GM21390 (cell line): ENCODE measurements around the gene KDM4D.
"Not testable (repeated sequence)": the region's sequence is repeated elsewhere in the genome, so short reads cannot be mapped to it uniquely, and the experiment has no call there.

Source experiments
- ATAC-seq: cut with Tn5 transposase; IDR thresholded peaks from one replicate; pipeline ENCODE4 v1.9.1; 2021; ENCODE audit not compliant: unreplicated experiment

Gene KDM4D

DNA sequence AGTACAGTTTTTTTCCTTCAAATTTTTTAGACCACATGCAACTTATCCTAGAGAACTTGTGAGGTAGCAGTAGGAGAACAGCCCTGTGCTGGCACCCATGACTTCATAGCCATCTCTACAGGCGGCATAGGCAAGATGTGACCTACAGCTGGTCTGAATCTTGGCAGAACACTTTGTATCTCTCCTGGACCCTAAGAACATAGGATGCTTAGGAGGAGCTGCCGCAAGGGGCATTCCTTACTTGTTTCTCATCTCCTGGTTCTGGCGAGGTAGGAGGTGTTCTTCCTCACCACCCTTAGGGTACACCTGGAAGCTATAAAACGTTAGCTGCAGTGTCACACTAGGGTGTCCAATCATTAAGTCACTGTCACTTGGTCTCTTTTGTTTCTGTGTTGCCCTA lies 16.5 kb upstream of the KDM4D start:
- ATAC-seq, result no peak

- ATAC-seq, result no peak
These were observed 15.3 kb upstream of the KDM4D start for GRCh38 chr11:94958121-94958696.

DNA sequence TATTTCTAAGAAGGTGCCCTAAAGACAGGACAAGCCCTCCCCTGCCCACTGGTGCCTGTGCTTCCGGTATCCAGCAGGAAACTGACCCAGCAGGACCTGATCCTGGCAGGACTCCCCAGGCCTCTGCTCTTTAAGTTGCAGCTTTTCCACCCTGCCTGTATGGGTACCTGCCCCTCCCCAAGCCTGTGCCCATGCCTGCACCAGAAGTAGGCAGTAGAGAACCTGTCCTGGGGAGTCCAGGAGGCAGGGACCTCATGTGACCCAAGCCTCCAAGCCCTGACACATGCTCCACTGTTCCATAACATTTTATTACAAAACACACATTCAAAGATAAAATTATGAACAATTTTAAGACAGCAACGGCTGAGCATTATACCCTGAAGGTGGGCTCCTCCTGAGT lies 14.3 kb upstream of the KDM4D start:
- no peak for ATAC-seq

GRCh38 chr11:94960488-94960887 lies 13.0 kb upstream of the KDM4D start:
- no peak for ATAC-seq

DNA sequence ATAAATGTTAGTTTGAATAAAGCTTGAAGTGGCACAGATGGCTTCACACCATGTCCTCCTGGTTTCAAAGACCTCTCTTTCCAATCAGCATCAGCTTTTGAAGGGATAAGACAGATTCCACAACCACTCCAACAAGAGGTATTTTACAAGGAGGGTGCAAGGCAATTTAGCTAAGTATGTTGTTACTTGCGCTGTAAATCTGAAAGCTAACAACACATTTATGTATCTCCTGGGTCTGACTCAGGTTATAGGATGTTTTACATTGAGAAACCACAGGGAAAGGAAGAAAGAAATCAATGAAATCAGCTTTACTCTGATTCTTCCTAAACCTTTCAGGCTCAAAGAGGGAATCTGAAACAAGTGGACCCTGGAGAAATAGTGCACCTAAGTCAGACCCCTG lies 12.3 kb upstream of the KDM4D start:
- no peak for ATAC-seq

DNA sequence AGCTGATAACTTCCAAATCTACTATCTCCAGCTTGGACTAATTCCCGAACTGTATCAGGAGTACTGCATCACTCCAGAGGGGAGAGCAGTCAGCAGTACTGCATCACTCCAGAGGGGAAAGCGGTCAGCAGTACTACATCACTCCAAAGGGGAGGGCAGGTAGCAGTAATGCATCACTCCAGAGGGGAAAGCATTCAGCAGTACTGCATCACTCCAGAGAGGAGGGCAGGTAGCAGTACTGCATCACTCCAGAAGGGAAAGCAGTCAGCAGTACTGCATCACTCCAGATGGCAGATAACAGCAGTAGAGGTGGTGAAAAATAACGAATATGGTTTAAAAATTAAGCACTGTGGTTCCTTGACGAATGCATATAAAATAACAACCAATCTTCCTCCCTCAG lies 8.6 kb upstream of the KDM4D start:
- ATAC-seq, result no peak

GRCh38 chr11:94968334-94968958 lies 5.1 kb upstream of the KDM4D start:
- no peak for ATAC-seq

DNA sequence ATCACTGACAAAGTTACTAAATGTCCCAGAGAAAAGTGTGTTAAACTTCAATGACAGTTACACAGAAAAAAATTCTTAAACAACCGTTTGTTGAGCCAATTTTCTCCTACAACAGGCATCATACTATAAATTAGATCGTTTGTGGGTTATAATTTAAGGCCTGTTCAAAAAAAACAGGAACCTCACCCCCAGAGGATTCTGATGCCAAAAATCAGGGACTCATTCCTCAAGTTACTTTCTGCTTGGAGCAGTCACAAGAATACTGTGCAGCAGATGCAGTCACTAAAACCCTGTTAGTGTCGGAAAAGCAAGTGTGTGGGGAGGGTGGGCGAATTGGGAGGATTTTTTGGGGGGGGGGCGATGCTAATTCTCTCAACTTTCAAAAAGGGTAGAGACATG lies 810 bp upstream of the KDM4D start:
- no peak for ATAC-seq

DNA sequence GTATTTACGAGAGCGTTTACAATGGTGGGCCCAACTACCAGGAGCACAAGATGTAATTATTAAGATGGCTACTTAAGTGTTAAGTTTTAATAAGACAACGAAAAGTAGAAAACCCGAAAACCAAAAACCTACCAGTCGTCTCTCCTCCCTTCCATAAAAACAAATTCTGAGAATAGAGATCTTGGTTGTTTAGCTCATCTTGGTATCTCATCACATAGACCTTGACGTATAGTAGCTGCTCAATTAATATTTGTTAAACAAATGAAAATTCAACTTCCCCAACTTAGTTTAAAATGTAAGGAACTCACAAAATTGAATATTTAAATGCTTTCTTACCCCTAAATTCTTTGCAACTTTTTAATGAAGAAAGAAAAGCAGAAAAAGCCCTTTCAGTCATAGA lies 669 bp downstream of the KDM4D start:
- no peak for ATAC-seq

DNA sequence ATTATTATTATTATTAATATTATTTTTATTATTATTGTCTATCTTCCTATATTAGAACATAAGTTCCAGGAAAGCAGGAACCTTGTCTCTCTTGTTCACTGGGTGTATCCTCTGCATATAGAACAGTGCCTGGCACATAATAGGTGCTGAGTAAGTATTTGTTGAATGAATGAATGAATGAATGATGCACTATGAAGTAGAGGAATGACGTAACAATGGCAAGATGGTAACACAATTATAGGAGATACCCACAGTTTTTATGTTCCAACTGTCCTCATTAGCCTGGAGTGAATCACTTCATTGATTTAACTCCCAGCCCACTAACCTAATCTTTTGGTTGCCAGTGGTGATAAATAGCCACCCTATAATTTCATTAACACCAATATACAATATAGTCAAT lies 2.1 kb downstream of the KDM4D start:
- ATAC-seq, result no peak

DNA sequence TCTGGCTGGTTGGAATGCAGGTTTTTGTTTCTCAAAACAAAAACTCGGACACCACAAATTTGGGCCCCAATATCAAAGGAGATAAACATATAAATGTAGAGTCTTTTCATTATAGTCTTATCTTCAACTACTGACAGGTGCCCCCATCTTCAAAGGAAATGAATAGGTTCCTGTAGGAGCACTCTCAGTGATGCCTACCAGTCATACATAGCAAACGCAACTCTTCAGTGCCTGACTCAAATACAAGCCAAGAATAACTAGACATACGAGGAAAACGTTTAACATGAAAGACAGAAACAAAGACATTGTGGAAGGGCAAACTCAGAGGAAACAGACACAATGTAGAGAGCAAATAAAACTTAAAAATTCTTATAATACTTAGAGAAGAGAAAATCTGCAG lies 13.9 kb downstream of the KDM4D start:
- ATAC-seq, result no peak

DNA sequence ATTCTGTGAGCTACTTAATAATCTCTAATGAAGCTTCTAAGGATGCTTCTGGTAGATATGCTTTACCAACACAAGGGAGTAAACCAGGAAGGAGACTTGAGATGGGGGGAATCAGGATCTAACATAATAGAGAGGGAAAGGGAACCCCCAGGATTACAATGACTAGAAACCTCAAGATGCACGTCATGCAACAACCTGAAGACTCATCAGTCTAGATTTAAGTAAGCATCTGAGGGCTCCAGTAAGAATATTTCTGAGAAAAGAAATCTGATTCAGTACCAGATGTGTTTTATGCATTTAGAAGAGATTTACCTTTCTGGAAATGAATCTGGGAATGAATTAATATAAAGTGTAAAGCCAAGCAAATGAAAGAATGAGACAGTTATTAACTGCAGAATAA lies 15.2 kb downstream of the KDM4D start:
- ATAC-seq, result no peak

- no peak for ATAC-seq
These were observed 20.0 kb downstream of the KDM4D start for GRCh38 chr11:94993400-94993943.

GRCh38 chr11:94997437-94997836 lies 23.9 kb downstream of the KDM4D start:
- ATAC-seq, result no peak

- no peak for ATAC-seq
These were observed 24.8 kb downstream of the KDM4D start for GRCh38 chr11:94998285-94998684.

DNA sequence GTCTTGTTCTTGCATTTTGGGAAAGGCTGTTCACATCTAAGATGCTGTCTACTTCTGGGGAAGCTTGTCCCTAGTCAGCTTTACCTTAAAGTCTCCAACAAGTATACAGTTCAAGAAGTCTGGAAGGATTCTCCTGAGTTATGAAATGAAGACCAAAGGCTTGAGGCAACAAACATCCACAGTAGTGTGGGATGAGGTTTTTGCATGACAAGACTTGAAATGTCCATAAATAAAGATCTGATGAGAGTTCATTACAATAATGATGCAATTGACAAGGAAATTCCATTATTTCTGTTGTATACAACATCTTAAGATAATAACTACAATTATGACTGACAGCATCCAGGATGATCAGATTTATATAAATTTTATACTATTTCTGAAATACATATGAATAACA lies 30.2 kb downstream of the KDM4D start:
- no peak for ATAC-seq

GRCh38 chr11:95005642-95006041 lies 32.1 kb downstream of the KDM4D start:
- no peak for ATAC-seq

DNA sequence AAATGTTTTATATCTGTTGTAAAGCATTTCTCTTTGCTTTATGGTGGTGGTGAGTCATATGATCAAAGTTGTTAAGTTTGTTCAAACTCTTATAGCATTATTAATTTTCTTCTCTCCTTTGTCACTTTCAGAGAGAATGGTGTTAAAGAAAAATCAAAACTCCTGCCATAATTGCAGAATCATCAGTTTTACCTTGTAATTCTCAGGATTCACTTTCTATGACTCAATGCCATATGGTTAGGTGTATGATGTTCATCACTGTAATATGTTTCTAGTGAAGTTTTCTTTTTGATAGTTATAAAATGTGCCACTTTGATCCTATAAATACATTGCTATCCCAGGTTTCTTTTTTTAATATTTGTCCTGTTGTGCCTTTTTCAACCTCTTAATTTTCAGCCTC lies 37.9 kb downstream of the KDM4D start:
- ATAC-seq, result no peak

GRCh38 chr11:95014184-95014821 lies 40.8 kb downstream of the KDM4D start:
- ATAC-seq, result no peak

DNA sequence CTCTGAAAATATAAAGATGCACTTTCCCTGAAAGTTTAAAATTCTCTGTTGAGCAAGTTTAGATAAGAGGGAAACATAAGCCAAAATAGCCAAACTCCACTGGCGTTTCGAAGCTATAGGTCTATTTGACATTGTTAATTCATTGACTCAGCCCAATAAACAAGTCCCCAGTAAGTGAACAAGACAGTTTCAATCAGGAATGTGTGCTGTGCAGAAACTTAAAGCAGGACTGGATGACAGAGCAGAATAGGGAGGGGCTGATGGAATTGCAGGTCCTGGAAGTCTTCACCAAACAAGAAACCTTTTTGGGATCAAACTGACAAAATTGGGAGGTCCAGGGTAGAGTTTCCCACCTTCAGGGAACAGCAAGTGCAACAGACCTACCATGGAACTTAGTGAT lies 42.6 kb downstream of the KDM4D start:
- ATAC-seq, result no peak

DNA sequence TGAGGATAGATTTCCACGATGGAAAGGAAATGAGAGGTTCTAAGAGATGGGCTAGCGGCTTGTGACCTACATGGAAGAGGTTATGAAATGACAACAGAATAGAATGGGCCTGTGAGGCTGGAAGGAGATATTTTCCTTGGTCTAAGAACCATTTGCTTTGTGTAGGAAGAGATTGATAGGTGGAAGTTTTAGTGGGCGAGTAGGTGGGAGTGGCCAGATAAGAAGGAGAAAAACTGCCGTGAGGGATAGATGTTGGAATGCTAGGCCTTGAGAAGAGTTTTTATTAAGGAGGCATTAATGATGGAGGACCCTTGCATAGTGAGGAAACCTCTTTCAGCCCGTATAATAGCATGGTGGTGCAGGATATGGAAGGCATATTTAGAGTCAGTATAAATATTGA lies 48.0 kb downstream of the KDM4D start:
- ATAC-seq, result not testable (repeated sequence)

- no peak for ATAC-seq
These were observed 51.4 kb downstream of the KDM4D start, which contains the start of gene KDM4E for GRCh38 chr11:95024958-95025357. Gene KDM4E (plus strand): TSS chr11:95025258. CDS start chr11:95025558, 300 bp downstream.
